Stomach (tissue), 4 donors: Measurements from ENCODE around the gene ACOXL.

ENCODE experiments used
- EP300 ChIP-seq: sonication (generic); formaldehyde crosslinking; IDR thresholded peaks from one replicate; pipeline ENCODE4 v1.6.1; 2017; ENCODE audit warnings: antibody characterized with exemption
- POLR2A ChIP-seq, 4 donors: fragments of 450-650 bp; IDR thresholded peaks; one replicate each; pipeline ENCODE4 v1.6.1; 2016; ENCODE audit warnings: antibody characterized with exemption in 4 of 4, control low read depth in 2 of 4, mild to moderate bottlenecking in 1 of 4, moderate library complexity in 1 of 4
- POLR2AphosphoS5 ChIP-seq, 3 donors: sonication (generic); formaldehyde crosslinking; IDR thresholded peaks; one replicate each; pipeline ENCODE4 v1.6.1; 2016; ENCODE audit warnings: antibody characterized with exemption in 3 of 3
- TF ChIP-seq, protein P1 (sequence below), 7 experiments: fragments of 450-650 bp in 4 of 7; fragments of 200-600 bp in 3 of 7; sonication (generic) in 3 of 7; IDR thresholded peaks; one replicate each; pipeline ENCODE4 v1.5.1; 2016 to 2019; ENCODE audit warnings: antibody characterized with exemption in 7 of 7, control low read depth in 2 of 7, mild to moderate bottlenecking in 1 of 7

DNA sequence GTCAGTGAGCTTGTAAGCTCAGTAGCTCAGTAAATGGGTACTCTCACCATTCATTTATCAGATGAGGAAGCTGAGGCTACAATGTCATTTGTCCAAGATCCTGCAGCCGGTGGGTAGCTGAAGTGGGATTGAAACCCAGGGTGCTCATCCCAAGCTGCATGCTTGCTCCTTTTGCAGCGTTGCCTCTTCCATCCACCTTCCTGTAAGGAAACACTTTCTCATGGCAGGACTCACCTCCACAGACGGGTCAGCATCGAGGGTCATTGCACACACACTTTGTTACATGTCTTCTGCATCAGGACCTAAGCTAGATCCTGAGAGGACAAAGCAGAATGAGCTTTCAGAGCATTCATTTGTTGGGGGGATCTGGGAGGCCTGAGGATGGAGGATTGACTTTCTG lies 60.7 kb downstream of the ACOXL start:
- TF ChIP-seq, protein P1, sequence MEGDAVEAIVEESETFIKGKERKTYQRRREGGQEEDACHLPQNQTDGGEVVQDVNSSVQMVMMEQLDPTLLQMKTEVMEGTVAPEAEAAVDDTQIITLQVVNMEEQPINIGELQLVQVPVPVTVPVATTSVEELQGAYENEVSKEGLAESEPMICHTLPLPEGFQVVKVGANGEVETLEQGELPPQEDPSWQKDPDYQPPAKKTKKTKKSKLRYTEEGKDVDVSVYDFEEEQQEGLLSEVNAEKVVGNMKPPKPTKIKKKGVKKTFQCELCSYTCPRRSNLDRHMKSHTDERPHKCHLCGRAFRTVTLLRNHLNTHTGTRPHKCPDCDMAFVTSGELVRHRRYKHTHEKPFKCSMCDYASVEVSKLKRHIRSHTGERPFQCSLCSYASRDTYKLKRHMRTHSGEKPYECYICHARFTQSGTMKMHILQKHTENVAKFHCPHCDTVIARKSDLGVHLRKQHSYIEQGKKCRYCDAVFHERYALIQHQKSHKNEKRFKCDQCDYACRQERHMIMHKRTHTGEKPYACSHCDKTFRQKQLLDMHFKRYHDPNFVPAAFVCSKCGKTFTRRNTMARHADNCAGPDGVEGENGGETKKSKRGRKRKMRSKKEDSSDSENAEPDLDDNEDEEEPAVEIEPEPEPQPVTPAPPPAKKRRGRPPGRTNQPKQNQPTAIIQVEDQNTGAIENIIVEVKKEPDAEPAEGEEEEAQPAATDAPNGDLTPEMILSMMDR (IDR thresholded peaks at IDR 0.05) = no peak
- TF ChIP-seq POLR2AphosphoS5 (IDR thresholded peaks at IDR 0.05) (no peak), POLR2A (IDR thresholded peaks at IDR 0.05) (no peak), EP300 (no peak)
